GM12878 (cell line): ENCODE results near the gene PAQR7. TPM values are rescaled to one million over a fixed set of nuclear protein-coding genes. Genes with fewer than 3 reads are reported as not detected.

Experiments used
- ATAC-seq: fragments of 200-7000 bp; cut with Tn5 transposase; 3 replicates; pipeline ENCODE4 v1.9.1; 2020; ENCODE audit warnings: mild to moderate bottlenecking, moderate library complexity
- BruUV-seq: library from RNA; stranded (reverse); fragments of 400-500 nt; replicated peaks from 2 replicates; lab custom pipeline; 2021; lab: Mats Ljungman, UMichigan
- CTCF ChIA-PET: fragments of 300-600 bp; sonication (Branson Sonifier 250); formaldehyde crosslinking; extraction: SDS; loops from one replicate; lab custom pipeline; 2021; ENCODE audit warnings: inconsistent platforms; lab: Yijun Ruan, JAX
- POLR2A ChIA-PET: fragments of 350-600 bp; formaldehyde crosslinking; extraction: SDS; loops from one replicate; lab custom pipeline; 2021; ENCODE audit warnings: inconsistent platforms; lab: Charles Lee
- RAD21 ChIA-PET: fragments of 300-600 bp; sonication (Branson Sonifier 250); formaldehyde crosslinking; loops from one replicate; lab custom pipeline; 2023; ENCODE audit warnings: antibody characterized with exemption; ENCODE audit not compliant: unreplicated experiment; lab: Charles Lee
- SMC1A ChIA-PET: fragments of 300-600 bp; sonication (Branson Sonifier 250); formaldehyde crosslinking; loops from one replicate; lab custom pipeline; 2023; ENCODE audit not compliant: unreplicated experiment, uncharacterized antibody; lab: Charles Lee
- DNase-seq: peaks from one replicate; pipeline ENCODE4 v3.0.0-alpha.2; 2011; ENCODE audit warnings: low read depth, low spot score
- FAIRE-seq: peaks from 3 replicates; lab custom pipeline; 2011; peaks lifted over from hg19 to GRCh38; lab: Jason Lieb, UNC
- H2AFZ ChIP-seq: 2 replicates; pipeline ENCODE4 v1.6.0; 2011; ENCODE audit warnings: low read depth, low read length, control low read depth; ENCODE audit not compliant: control insufficient read depth
- H3K27ac ChIP-seq: 2 replicates; pipeline ENCODE4 v1.5.1; 2011; ENCODE audit warnings: control low read depth; ENCODE audit not compliant: control insufficient read depth, insufficient read depth
- H3K27me3 ChIP-seq, 2 experiments: replicated peaks in 1 of 2; 2 replicates each; pipeline versions ENCODE4 v1.6.0 to v1.6.1; 2011; ENCODE audit warnings: low read length in 1 of 2; ENCODE audit not compliant: control insufficient read depth in 2 of 2, insufficient read depth in 2 of 2
- H3K36me3 ChIP-seq, 2 experiments: 2 replicates each; pipeline ENCODE4 v1.5.1; 2011; ENCODE audit warnings: low read length in 1 of 2; ENCODE audit not compliant: control insufficient read depth in 2 of 2, insufficient read depth in 2 of 2
- H3K4me1 ChIP-seq: 2 replicates; pipeline ENCODE4 v1.6.1; 2011; ENCODE audit warnings: mild to moderate bottlenecking, low read length, moderate library complexity, mixed read lengths; ENCODE audit not compliant: control insufficient read depth, insufficient read depth
- H3K4me2 ChIP-seq: 2 replicates; pipeline ENCODE4 v1.6.0; 2011; ENCODE audit warnings: control low read depth; ENCODE audit not compliant: control insufficient read depth, insufficient read depth
- H3K4me3 ChIP-seq: fragments of 200-600 bp; sonication (generic); 2 replicates; pipeline ENCODE4 v1.5.1; 2016
- H3K79me2 ChIP-seq: 2 replicates; pipeline ENCODE4 v1.6.0; 2011; ENCODE audit warnings: low read length; ENCODE audit not compliant: control insufficient read depth, insufficient read depth
- H3K9ac ChIP-seq: 2 replicates; pipeline ENCODE4 v1.8.0; 2011; ENCODE audit warnings: low read length, control low read depth, mixed read lengths; ENCODE audit not compliant: control insufficient read depth, insufficient read depth
- H3K9me3 ChIP-seq: replicated peaks from 3 replicates; pipeline ENCODE4 v1.5.1; 2011; ENCODE audit warnings: mild to moderate bottlenecking, low read length; ENCODE audit not compliant: control insufficient read depth, insufficient read depth
- H4K20me1 ChIP-seq: 2 replicates; pipeline ENCODE4 v1.6.0; 2011; ENCODE audit not compliant: control insufficient read depth, insufficient read depth
- CBX3 ChIP-seq: fragments of 200-600 bp; sonication (generic); IDR thresholded peaks from 2 replicates; pipeline ENCODE4 v1.6.1; 2016; ENCODE audit warnings: low read depth, borderline replicate concordance
- CEBPB ChIP-seq, 2 experiments: fragments of 150-350 bp in 1 of 2; IDR thresholded peaks; 2 replicates each; pipeline ENCODE4 v1.6.1; 2012 to 2014; ENCODE audit warnings: low read depth in 2 of 2, low read length in 2 of 2, borderline replicate concordance in 1 of 2, inconsistent platforms in 1 of 2
- E4F1 ChIP-seq: fragments of 450-650 bp; IDR thresholded peaks from 2 replicates; pipeline ENCODE4 v1.6.1; 2018; ENCODE audit warnings: borderline replicate concordance, mild to moderate bottlenecking; ENCODE audit not compliant: partially characterized antibody
- ESRRA ChIP-seq: IDR thresholded peaks from 2 replicates; pipeline ENCODE4 v1.6.1; 2012; ENCODE audit warnings: mild to moderate bottlenecking, low read length, improper control_type of control experiment
- IKZF1 ChIP-seq: fragments of 450-650 bp; conservative IDR thresholded peaks from 2 replicates; pipeline ENCODE4 v1.6.1; 2017; ENCODE audit warnings: antibody characterized with exemption, mild to moderate bottlenecking
- MEF2A ChIP-seq: IDR thresholded peaks from 2 replicates; pipeline ENCODE4 v1.6.1; 2011; ENCODE audit warnings: low read depth, mild to moderate bottlenecking, low read length, moderate library complexity; ENCODE audit not compliant: insufficient read depth
- MTA3 ChIP-seq: IDR thresholded peaks from 2 replicates; pipeline ENCODE4 v1.6.1; 2012; ENCODE audit warnings: low read length, inconsistent platforms, borderline replicate concordance
- NFIC ChIP-seq: IDR thresholded peaks from 2 replicates; pipeline ENCODE4 v1.6.1; 2012; ENCODE audit warnings: low read depth, mild to moderate bottlenecking, inconsistent platforms, low read length, moderate library complexity
- NFYB ChIP-seq: IDR thresholded peaks from 2 replicates; pipeline ENCODE4 v1.6.1; 2011; ENCODE audit warnings: low read depth, mild to moderate bottlenecking, low read length, improper control_type of control experiment, moderate library complexity; ENCODE audit not compliant: insufficient read depth
- NKRF ChIP-seq: fragments of 450-650 bp; conservative IDR thresholded peaks from 2 replicates; pipeline ENCODE4 v1.6.1; 2017; ENCODE audit warnings: mild to moderate bottlenecking, moderate library complexity
- PBX3 ChIP-seq: IDR thresholded peaks from 2 replicates; pipeline ENCODE4 v1.6.1; 2011; ENCODE audit warnings: mild to moderate bottlenecking, low read depth, low read length, moderate library complexity; ENCODE audit not compliant: insufficient replicate concordance
- RBBP5 ChIP-seq: fragments of 200-600 bp; sonication (generic); conservative IDR thresholded peaks from 2 replicates; pipeline ENCODE4 v1.6.1; 2016
- RELB ChIP-seq: fragments of 450-650 bp; IDR thresholded peaks from 2 replicates; pipeline ENCODE4 v1.6.1; 2017; ENCODE audit warnings: low read depth, mild to moderate bottlenecking, moderate library complexity
- SMARCA5 ChIP-seq: fragments of 450-650 bp; IDR thresholded peaks from 2 replicates; pipeline ENCODE4 v1.6.1; 2017; ENCODE audit warnings: mild to moderate bottlenecking
- STAT1 ChIP-seq: fragments of 450-650 bp; conservative IDR thresholded peaks from 2 replicates; pipeline ENCODE4 v1.6.1; 2014; ENCODE audit warnings: antibody characterized with exemption, mild to moderate bottlenecking
- USF2 ChIP-seq: IDR thresholded peaks from 2 replicates; pipeline ENCODE4 v1.6.1; 2011; ENCODE audit warnings: low read depth, low read length, improper control_type of control experiment, borderline replicate concordance
- in situ Hi-C: fragments of 300-500 bp; cut with MboI; formaldehyde crosslinking; loops from 9 replicates; pipeline ENCODE4 v1.14.3; 2018; ENCODE audit warnings: mixed read lengths
- intact Hi-C: fragments of 100-400 bp; cut with micrococcal nuclease; formaldehyde crosslinking; loops from one replicate; pipeline ENCODE4 v1.14.2; 2022; ENCODE audit not compliant: unreplicated experiment
- polyA plus RNA-seq, 11 experiments: library from polyadenylated mRNA; depleted of rRNA in 4 of 11; unstranded in 6 of 11; stranded (reverse) in 5 of 11; fragments of >200 nt; fragmentation: Nextera tagmentation in 4 of 11; fragmentation: Illumina TruSeq in 1 of 11; extraction: Ambion mirVana in 4 of 11; extraction: Trizol in 1 of 11; gene quantifications; 1 replicate in 1 of 11; 2 replicates in 10 of 11; pipeline versions ENCODE4 v1.2.1 to v1.2.3, GENCODE V29; 2011 to 2016; ENCODE audit warnings: inconsistent platforms in 2 of 11, missing spikeins in 2 of 11, low read depth in 1 of 11
- total RNA-seq, 4 experiments: library from RNA; depleted of rRNA in 3 of 4; stranded (reverse); fragments of >200 nt in 3 of 4; fragmentation: Illumina TruSeq in 1 of 4; extraction: Trizol in 1 of 4; gene quantifications; 2 replicates each; pipeline versions ENCODE4 v1.2.1 to v1.2.3, GENCODE V29; 2013 to 2021

Gene PAQR7
- total and polyA plus RNA-seq, 10 of the 15 experiments (the other 5 are each of a cell fraction or from before 2014, with no cell fraction given), result 1.1 to 8.8 (median 5.2) TPM

GRCh38 chr1:25913206-25913605, 37.7 kb upstream of the PAQR7 start:
- Histone ChIP-seq H3K79me2 (no peaks in the 10 kb centered on the region), H3K27me3 (no peaks in the 10 kb centered on the region; a peak in 1 of 4 replicates), H3K9ac (no peak overlapping the region), H4K20me1 (no peaks in the 10 kb centered on the region), H3K4me3 (no peak overlapping the region), H3K9me3 (no peaks in the 10 kb centered on the region), H2AFZ (no peak overlapping the region), H3K4me2 (no peak overlapping the region), H3K4me1 (no peaks in the 10 kb centered on the region), H3K27ac (no peak overlapping the region), H3K36me3 (no peaks in the 10 kb centered on the region)
- intact Hi-C loops, result no loop called here
- no peak for DNase-seq
- ATAC-seq, result no peak
- in situ Hi-C loops, result no loop called here
- CTCF ChIA-PET, result interaction anchor here (2.0 to 3.4 kb wide), 3 partner anchors 18 to 123 kb away, joined by 5 to 21 read pairs (median 11); partner anchors contain the start of gene PAFAH2
- FAIRE-seq, result no peak
- SMC1A ChIA-PET, result interaction anchor here (0.6 to 1.9 kb wide), 4 partner anchors 17 to 230 kb away, joined by 3 to 6 read pairs (median 3); no protein-coding TSS in a partner anchor
- BruUV-seq, result no TSS peak
- POLR2A ChIA-PET, result interaction anchor here (1.0 to 4.7 kb wide), 2 partner anchors 9 to 17 kb away, joined by 3 to 22 read pairs; no protein-coding TSS in a partner anchor
- RAD21 ChIA-PET, result no interaction called here
- TF ChIP-seq E4F1, result no peak
- TF ChIP-seq STAT1, result no peak
- TF ChIP-seq ESRRA, result no peak
- TF ChIP-seq NFYB, result no peak
- no peak for TF ChIP-seq MEF2A
- no peak for TF ChIP-seq USF2
- TF ChIP-seq CEBPB (IDR thresholded peaks at IDR 0.05; ENCODE audit: borderline replicate concordance in 1 of 2, low read depth in 2 of 2, low read length in 2 of 2), result no peak
- TF ChIP-seq PBX3, result no peak
- no peak for TF ChIP-seq IKZF1
- no peak for TF ChIP-seq RELB
- TF ChIP-seq SMARCA5, result no peak
- TF ChIP-seq MTA3, result no peak
- no peak for TF ChIP-seq NKRF
- no peak for TF ChIP-seq NFIC
- TF ChIP-seq RBBP5, result no peak
- TF ChIP-seq CBX3, result no peak
